Upper lobe of left lung (tissue), 6 donors: Measurements from ENCODE around the gene RCE1. TPM values are rescaled to one million over a fixed set of nuclear protein-coding genes. Genes with fewer than 3 reads are reported as not detected.
A peak's percentile ranks its signal among the peaks of the same experiment; 100 is the strongest.

Experiments
- ATAC-seq, 2 donors: fragments of 200-7000 bp; cut with Tn5 transposase; one replicate each; pipeline ENCODE4 v1.9.1; 2022; ENCODE audit warnings: mild to moderate bottlenecking in 2 of 2, moderate library complexity in 2 of 2; ENCODE audit not compliant: low FRiP score in 2 of 2
- DNase-seq, 2 donors: peaks; one replicate each; pipeline ENCODE4 v3.0.0-alpha.2; 2019 to 2020
- H3K27ac ChIP-seq, 4 donors: fragments of 200-600 bp; sonication (generic); one replicate each; pipeline ENCODE4 v1.5.1; 2016 to 2019
- H3K27me3 ChIP-seq, 4 donors: fragments of 200-600 bp; sonication (generic); one replicate each; pipeline ENCODE4 v1.5.1; 2017 to 2019
- H3K36me3 ChIP-seq, 4 donors: fragments of 200-600 bp; sonication (generic); one replicate each; pipeline ENCODE4 v1.5.1; 2016 to 2019
- H3K4me1 ChIP-seq, 4 donors: fragments of 200-600 bp; sonication (generic); one replicate each; pipeline ENCODE4 v1.5.1; 2018 to 2019
- H3K4me3 ChIP-seq, 4 donors: fragments of 200-600 bp; sonication (generic); one replicate each; pipeline ENCODE4 v1.5.1; 2017 to 2019; ENCODE audit warnings: mild to moderate bottlenecking in 2 of 4, moderate library complexity in 1 of 4
- H3K9me3 ChIP-seq, 4 donors: fragments of 200-600 bp; sonication (generic); one replicate each; pipeline ENCODE4 v1.5.1; 2018 to 2019
- CTCF ChIP-seq, 6 experiments: fragments of 450-650 bp in 4 of 6; fragments of 200-600 bp in 2 of 6; sonication (generic) in 2 of 6; IDR thresholded peaks; one replicate each; pipeline ENCODE4 v1.5.1; 2016 to 2019; ENCODE audit warnings: antibody characterized with exemption in 6 of 6
- EP300 ChIP-seq, 4 donors: sonication (generic); formaldehyde crosslinking; IDR thresholded peaks; one replicate each; pipeline ENCODE4 v1.5.1; 2017; ENCODE audit warnings: antibody characterized with exemption in 4 of 4, control low read depth in 2 of 4
- POLR2A ChIP-seq, 4 donors: fragments of 450-650 bp; IDR thresholded peaks; one replicate each; pipeline ENCODE4 v1.5.1; 2016 to 2017; ENCODE audit warnings: antibody characterized with exemption in 4 of 4, mild to moderate bottlenecking in 2 of 4
- POLR2AphosphoS5 ChIP-seq, 2 donors: sonication (generic); formaldehyde crosslinking; IDR thresholded peaks; one replicate each; pipeline ENCODE4 v1.5.1; 2017; ENCODE audit warnings: antibody characterized with exemption in 2 of 2
- WGBS, 2 donors: methylation state at CpG; one replicate each; pipeline ENCODE4 v1.1.5; 2017 to 2018; 5-methylcytosine and 5-hydroxymethylcytosine counted together
- total RNA-seq, 6 donors: library from RNA; depleted of rRNA in 4 of 6; stranded (reverse); fragments of >200 nt in 4 of 6; gene quantifications; one replicate each; pipeline versions ENCODE4 v1.1.0 to v1.2.1, GENCODE V29; 2016 to 2021
- donor health status: DM: no; HTN: no; CAD: no; lungs with moderate emphysema.
- donor health status: DM: no; HTN: yes; CAD: no; lungs with severe emphysema.

Gene RCE1
- total RNA-seq, 6 donors from 2014 or later = 7.2 to 28.6 (median 17.5) TPM

- 91 to 92% methylated on average over 19 to 20 of the region's 23 CpGs for WGBS, 2 donors
- no peak overlapping the region for H3K27ac ChIP-seq
- H3K4me3 ChIP-seq = no peak overlapping the region
- H3K4me1 ChIP-seq = peaks cover 0 to 3% (median 0%) of the 10 kb centered on the region in 4 donors
- DNase-seq = peak in 1 of 2 donors; percentile 66
- no peak for TF ChIP-seq POLR2AphosphoS5 (IDR thresholded peaks at IDR 0.05)
- no peak for TF ChIP-seq POLR2A (IDR thresholded peaks at IDR 0.05)
- TF ChIP-seq CTCF (IDR thresholded peaks at IDR 0.05) = no peak
- TF ChIP-seq EP300 (IDR thresholded peaks at IDR 0.05) = no peak
- H3K36me3 ChIP-seq = peaks cover 0 to 5% (median 0%) of the 10 kb centered on the region in 4 donors
- no peaks in the 10 kb centered on the region for H3K27me3 ChIP-seq
- ATAC-seq = no peak
- no peaks in the 10 kb centered on the region for H3K9me3 ChIP-seq
Observed at GRCh38 chr11:66864924-66865697, 21.9 kb downstream of the RCE1 start.

- 97% methylated on average over 18 of the region's 23 CpGs; no CpG with 5 or more reads in 1 of the 2 donors for WGBS, 2 donors
- H3K36me3 ChIP-seq = peaks cover 0 to 3% (median 0%) of the 10 kb centered on the region in 4 donors
Observed at GRCh38 chr11:66866007-66866406, 22.8 kb downstream of the RCE1 start.

GRCh38 chr11:66866511-66866986 lies 23.3 kb downstream of the RCE1 start:
- TF ChIP-seq EP300 (IDR thresholded peaks at IDR 0.05) (no peak), POLR2A (IDR thresholded peaks at IDR 0.05) (no peak), POLR2AphosphoS5 (IDR thresholded peaks at IDR 0.05) (no peak), CTCF (IDR thresholded peaks at IDR 0.05) (no peak)
- DNase-seq (no peak), ATAC-seq (no peak)
- Histone ChIP-seq H3K27ac (no peak overlapping the region), H3K9me3 (no peaks in the 10 kb centered on the region), H3K27me3 (no peaks in the 10 kb centered on the region), H3K36me3 (peaks cover 0 to 3% (median 0%) of the 10 kb centered on the region in 4 donors), H3K4me1 (peaks cover 0 to 3% (median 0%) of the 10 kb centered on the region in 4 donors), H3K4me3 (no peak overlapping the region)
- 90% methylated on average over 7 of the region's 7 CpGs; no CpG with 5 or more reads in 1 of the 2 donors for WGBS, 2 donors

More at GRCh38 chr11:66866007-66866406, 22.8 kb downstream of the RCE1 start:
- Histone ChIP-seq H3K4me1 (peaks cover 0 to 3% (median 0%) of the 10 kb centered on the region in 4 donors), H3K4me3 (no peak overlapping the region), H3K27ac (no peak overlapping the region), H3K9me3 (no peaks in the 10 kb centered on the region), H3K27me3 (no peaks in the 10 kb centered on the region)
- TF ChIP-seq CTCF (IDR thresholded peaks at IDR 0.05) (no peak), EP300 (IDR thresholded peaks at IDR 0.05) (no peak), POLR2A (IDR thresholded peaks at IDR 0.05) (no peak), POLR2AphosphoS5 (IDR thresholded peaks at IDR 0.05) (no peak)
- DNase-seq (peak in 1 of 2 donors; percentile 80), ATAC-seq (no peak)

GRCh38 chr11:66867425-66868040 lies 24.3 kb downstream of the RCE1 start:
- TF ChIP-seq POLR2A (IDR thresholded peaks at IDR 0.05) = no peak
- no peak for TF ChIP-seq CTCF (IDR thresholded peaks at IDR 0.05)
- TF ChIP-seq POLR2AphosphoS5 (IDR thresholded peaks at IDR 0.05) = no peak
- no peak for TF ChIP-seq EP300 (IDR thresholded peaks at IDR 0.05)
- no peak for ATAC-seq
- Histone ChIP-seq H3K4me3 (no peak overlapping the region), H3K27me3 (no peaks in the 10 kb centered on the region), H3K4me1 (peaks cover 0 to 3% (median 0%) of the 10 kb centered on the region in 4 donors), H3K27ac (no peak overlapping the region), H3K9me3 (no peaks in the 10 kb centered on the region), H3K36me3 (peaks cover 0 to 3% (median 0%) of the 10 kb centered on the region in 4 donors)
- 80 to 88% methylated on average over 6 to 14 of the region's 14 CpGs for WGBS, 2 donors
- no peak for DNase-seq
